HG03575 (cell line): ENCODE data around the gene PLCB4.

ENCODE experiments used
- ATAC-seq: cut with Tn5 transposase; IDR thresholded peaks from one replicate; pipeline ENCODE4 v1.9.1; 2021; ENCODE audit not compliant: unreplicated experiment, insufficient number of reproducible peaks, low FRiP score; ENCODE audit errors: extremely low read depth

Gene PLCB4

DNA sequence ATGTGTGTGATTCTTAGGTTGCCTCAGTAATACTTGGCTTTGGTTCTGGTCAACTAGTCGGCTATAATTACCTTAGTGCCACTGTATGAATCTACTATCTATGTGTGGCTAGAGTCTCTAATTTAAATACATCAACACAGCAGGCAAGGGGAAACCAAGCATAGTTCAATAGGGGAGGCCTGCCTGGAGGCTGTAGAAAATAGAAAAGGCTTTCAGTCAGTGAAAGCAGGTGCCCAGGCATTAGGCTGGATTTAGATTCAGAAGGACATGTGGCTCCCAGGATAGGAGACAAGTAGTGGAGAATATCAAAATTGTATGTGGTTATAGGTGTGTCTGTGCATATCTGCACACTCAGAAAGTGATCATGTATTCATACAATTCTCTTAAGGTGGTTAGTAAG, 330.4 kb downstream of the PLCB4 start:
- ATAC-seq: no peak

DNA sequence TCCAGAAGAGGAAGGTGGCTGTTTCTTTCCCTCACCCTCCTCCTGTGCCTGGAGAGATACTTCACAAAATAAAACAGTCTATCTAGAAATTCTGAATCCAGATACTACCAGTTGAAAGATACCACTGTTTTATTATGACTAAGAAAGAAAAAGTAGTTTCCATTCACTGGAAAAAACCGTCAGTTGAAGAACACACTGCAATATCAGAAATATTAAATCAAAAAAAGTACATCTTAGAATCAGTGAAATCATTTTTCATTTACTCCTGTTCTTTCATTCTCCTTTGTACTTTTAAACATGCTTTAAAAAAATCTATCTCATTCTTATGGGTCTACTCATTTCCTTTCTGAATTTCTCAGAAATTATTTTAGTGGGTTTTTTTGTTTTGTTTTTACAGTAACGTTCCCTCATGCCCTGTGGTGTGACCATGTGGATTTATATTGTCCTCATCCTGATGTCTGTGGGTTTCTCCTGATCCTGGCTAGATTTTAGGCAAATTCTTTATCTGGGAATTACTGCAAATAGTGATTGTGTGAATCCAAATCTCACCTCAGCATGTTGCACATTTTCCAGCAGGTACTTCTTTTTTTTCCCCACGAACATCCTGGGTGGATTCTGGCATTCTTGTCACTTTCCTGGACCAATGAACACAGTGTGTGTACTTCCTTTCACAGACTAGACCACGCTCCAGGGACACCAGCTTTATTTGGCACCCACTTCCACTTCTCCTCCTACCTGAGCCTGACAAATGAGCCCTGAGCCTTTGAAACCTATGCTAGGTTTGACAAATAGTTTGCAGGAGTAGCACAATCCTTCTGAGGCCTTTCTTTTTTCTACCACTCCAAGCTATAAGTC, 331.5 kb downstream of the PLCB4 start:
- ATAC-seq: no peak

DNA sequence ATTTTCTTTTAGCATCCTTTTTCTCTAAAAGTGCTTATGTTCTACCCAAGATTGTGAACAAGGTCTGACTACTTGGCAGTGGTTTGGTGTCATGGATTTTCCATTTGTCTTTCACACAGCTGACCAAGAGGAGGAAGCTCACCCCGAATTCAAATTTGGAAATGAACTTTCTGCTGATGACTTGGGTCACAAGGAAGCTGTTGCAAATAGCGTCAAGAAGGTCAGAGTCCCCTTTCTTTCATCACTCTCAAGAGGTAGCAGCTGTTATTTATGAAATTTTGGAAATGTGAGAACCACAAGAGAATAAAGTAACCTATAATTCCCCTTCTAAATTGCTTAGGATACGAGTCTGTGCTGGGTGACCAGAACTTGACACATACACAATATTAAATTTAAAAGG, 332.5 kb downstream of the PLCB4 start:
- no peak for ATAC-seq

DNA sequence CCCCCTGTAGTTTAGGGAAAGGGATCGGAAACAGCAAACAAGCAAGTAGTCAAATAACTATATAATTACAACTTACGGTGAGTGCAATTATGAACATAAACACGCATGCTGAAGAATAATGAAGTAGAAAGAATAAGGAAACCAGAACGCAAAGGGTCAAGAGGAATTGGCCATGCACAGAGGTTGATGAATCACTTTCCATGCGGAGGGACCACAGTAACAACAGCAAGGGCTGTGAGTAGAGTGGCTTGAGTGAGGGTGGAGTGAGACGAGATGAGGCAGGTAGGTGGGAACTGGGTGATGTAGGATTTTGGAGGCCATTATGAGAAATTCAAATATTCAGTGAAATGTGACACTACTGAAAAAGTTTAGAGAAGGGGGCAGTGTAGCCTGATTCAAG, 333.3 kb downstream of the PLCB4 start:
- no peak for ATAC-seq

DNA sequence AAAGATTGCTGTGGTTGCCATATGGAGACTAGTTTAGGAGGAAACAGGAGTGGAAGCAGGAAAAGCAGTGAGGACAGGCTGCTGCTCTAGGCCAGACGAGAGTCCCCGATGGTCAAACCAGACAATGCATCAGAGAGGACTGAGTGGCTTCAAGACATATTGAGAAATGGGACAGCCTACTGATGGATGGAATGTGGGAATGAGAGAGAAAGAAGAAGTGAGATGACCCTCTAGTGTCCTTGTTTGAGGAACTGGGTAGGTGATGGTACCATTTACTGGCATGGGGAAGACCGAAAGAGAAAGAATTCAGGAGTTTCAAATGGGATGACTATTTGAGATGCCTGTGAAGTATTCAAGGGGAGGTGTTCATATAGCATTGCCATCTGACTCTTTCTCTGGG, 333.7 kb downstream of the PLCB4 start:
- ATAC-seq: no peak

DNA sequence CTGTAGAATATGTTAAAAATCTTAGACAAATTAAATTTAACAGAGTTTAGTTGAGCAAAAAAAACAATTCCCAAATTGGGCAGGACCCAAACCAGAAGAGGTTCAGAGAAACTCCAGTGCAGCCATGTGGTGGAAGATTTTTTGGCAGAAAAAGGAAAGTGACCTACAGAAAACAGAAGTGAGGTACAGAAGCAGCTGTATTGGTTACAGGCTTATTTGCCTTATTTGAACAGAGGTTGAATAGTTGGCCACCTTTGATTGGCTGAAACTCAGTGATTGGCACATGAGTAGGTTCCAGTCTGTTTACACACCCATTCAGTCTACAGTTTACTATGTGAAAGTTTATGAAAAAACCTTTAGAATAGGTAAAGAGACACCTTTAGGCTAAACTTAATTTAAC, 334.6 kb downstream of the PLCB4 start:
- no peak for ATAC-seq

DNA sequence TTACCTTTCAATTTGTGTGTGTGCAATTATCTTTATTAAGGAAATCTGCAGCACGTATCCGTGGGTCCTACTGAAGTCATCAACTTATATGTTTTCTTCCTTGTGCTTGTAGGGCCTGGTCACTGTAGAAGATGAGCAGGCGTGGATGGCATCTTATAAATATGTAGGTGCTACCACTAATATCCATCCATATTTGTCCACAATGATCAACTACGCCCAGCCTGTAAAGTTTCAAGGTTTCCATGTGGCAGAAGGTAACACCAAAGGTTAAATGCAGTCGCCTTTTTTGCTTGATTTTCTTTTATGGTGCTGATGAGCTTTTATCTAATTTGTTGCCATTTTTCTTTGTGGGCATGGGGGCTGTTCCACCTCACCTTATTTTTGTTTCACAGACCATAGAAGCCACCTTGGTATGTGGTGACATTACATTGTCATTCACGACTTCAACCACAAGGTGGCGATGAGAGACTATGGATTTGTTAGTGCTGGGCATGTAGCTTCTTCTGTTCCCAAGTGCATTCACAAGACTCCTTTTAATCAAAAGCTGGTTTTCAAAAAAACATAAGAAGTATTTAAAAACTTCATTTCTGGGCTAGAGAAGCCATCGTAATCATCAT, 339.0 kb downstream of the PLCB4 start:
- ATAC-seq: no peak

DNA sequence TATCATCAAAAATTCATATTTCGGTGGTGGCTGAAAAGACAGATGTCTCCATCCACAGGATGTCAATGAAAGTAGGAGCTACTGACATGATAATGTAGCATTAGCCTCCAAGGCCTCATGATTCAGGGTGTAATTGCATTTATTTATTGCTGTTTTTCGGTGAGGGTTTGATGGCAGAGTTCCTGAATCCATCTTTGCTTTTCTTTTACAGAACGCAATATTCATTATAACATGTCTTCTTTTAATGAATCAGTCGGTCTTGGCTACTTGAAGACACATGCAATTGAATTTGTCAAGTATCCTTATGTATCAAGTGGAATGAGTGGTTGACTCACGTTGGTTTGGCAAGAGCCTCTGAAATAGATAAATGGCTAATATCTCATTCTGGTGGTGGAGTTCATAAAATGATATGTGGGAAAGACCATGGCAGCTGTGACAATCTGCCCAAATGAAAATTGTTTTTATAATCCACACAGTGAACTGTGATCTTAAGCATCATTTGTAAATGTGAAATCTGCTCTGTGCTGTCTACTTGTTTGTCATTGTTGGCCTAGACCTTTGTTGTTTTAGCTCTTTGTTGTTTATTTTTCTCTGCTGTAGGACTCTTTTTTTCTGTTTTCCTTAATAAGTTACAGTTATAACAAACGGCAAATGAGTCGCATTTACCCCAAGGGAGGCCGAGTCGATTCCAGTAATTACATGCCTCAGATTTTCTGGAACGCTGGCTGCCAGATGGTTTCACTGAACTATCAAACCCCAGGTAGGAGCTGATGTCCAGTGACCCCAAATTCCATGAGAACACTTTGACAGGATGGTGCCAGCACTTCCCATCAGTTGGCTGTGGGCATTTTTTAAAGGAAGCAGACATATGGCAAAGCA, 339.8 kb downstream of the PLCB4 start:
- no peak for ATAC-seq

DNA sequence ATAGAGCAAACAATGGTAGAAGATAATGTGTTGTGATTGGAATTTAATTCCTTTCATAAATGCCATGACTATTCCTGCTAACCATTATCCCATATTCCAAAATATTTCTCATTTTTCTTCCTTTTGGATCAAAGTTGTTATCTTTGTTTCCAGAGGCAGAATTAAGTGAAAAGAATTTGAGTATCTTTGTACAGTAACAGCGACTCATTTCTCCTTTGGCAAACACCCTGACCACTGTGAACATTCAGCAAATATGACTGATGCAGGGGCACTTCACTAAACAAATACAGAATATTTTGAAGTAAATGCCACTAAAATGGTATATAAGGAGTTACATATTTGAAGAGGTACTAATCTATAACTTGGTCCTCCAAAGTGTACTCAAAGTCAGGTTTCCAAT, 340.5 kb downstream of the PLCB4 start:
- ATAC-seq: no peak

DNA sequence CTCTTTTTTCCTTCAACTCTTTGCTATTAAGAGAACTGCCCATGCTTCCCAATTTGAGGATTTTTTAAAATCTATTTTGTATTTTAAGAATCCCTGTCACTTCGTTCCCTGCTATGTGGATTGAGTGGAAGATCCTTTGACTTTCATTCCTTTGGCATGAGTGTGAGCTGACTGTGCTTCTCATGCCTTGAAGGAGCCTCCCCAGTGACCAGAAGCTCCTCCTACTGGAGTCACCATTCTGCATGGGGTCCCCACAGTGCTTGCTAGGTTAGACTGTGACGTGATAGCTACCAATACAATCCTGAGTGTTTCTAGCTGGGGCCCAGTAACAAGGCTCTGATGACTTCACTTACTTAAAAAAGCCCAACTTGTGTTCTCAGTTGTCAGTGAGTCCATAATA, 341.1 kb downstream of the PLCB4 start:
- no peak for ATAC-seq

DNA sequence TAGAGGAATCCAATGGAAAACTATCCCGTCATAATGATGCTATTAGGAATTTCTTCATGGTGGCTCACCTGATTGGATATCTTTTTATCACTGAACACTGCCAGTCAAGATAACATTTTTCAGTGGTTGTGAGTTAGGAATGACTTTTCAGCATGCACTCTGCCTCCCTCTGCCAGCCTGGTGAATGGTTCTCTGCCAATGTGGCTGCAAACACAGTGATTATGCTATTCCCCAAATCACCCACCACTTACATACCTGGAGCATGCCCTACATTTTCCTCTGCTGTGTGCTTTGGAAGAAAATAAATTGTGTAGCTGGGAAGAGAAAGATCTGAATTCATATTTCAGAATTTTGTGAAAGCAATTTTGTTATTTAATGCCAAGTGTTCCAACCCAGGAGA, 342.9 kb downstream of the PLCB4 start:
- ATAC-seq: no peak

DNA sequence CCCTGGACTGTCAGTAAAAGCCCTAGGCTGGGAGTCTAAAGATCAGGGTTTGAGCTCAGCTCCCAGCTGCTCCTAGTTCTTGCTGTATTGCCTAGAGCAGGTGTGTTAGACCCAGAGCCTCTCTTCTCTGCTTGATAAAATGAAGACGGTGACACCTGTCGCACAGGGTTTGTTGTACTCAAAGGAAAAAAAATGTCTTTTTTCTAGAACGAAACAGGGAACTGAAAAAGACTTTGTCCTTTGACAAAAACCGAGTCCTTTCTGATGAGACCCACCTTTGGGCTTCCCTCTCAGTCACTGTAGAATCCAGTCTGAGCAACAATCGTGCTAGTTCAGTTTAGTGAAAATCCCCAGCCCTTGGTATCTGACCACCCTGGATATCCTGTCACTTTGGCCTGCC, 343.4 kb downstream of the PLCB4 start:
- ATAC-seq: peak; percentile 56

DNA sequence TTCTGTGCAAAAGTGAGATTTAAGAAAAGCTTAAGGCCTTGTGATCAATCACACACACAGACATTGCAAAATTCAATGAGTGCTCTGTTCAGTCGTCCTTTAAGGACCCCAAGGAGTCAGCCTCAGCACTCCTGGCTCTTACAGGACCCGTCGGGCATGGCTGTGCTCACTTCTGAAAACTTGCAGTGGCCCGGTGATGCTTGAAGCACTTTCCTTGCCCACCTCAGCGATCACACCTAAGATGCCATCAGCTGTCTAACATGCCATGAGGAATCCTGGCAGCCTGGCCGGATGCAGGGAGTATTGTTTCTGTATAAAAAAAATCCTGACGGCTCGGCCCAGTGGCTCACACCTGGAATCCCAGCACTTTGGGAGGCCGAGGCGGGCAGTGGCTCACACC, 344.1 kb downstream of the PLCB4 start:
- ATAC-seq: no peak

DNA sequence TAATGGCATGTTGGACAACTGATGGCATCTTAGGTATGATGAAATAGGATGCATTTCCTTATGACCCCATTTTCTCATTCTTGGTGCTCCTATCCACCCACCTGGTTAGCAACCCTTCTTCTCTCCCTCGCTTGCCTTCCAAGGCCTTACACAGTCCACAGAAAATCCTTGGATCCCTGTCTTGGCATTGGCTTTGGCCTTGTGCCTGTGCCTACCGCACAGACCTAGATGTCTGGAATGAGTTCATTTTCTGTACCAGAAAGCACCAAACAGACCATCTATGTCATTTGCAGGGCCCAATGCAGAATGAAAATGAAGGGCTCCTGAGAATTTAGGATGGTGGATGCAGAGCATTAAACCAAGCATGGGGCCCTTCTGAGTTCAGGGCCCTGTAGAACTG, 346.5 kb downstream of the PLCB4 start:
- ATAC-seq: no peak

DNA sequence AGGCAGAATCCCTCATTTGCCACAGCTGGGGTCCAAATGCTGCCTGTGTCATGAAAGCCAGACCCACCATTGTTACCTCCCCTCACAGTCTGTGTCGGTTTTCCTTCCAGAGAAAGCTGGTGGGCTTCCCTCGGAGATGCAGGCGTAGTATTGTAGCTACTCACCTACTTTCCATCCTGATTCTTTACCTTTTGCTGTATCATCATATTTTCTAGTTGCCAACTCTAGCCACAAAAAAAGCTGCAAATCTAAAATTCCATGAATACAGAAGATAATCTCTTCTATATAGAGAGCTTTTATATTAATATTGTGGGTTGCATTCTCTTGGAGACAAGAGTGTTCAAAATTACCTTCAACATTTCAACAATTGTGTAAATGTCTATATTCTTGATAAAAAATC, 347.5 kb downstream of the PLCB4 start:
- no peak for ATAC-seq

DNA sequence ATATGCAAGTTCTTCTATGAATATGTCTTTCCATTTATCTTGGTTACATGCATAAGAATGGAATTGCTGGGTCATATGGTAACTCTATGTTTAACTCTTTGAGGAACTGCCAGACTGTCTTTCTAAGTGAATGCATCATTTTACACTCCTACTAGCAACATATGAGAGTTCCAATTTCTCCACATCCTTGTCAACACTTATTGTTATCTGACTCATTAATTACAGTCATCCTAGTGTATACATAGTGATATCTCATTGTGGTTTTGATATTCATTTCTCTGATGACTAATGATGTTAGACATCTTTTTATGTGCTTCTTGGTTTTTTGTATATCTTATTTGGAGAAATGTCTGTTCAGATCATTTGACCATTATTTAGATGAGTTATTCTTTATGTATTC, 348.8 kb downstream of the PLCB4 start:
- ATAC-seq: no peak

DNA sequence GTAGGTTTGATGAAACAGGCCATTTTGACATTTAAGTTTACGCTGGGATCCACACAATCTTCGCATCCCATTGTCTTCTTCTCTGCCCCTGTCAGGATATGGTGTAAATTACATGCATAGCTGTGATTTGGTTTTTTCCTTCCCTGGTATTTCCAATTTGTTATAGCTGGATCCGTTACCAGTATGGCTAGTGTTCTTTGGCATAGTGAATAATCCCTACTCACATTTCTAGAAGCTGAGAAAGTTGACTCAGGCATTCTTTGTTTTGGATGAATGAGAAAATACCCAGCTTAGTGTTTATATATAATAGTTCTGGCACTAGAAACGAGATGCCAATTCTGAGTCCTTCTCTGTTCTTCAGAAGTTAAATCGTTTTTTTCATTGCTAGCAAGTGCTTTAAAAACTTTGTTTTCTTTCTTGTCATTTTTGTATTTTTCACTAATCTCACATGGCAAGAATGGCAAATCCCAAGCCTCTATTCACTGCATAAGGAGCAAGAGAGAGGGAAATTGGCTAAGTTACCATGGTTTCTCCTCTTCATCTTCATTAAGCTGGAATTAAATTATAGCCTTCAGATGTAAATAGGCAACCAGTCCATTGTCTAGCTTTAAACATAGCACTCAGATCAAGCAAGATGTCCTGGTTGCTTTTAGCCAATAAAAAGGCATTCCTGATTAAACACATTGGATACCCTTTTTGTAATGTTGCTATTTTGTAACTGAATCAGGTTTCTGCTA, 353.6 kb downstream of the PLCB4 start:
- ATAC-seq: no peak

DNA sequence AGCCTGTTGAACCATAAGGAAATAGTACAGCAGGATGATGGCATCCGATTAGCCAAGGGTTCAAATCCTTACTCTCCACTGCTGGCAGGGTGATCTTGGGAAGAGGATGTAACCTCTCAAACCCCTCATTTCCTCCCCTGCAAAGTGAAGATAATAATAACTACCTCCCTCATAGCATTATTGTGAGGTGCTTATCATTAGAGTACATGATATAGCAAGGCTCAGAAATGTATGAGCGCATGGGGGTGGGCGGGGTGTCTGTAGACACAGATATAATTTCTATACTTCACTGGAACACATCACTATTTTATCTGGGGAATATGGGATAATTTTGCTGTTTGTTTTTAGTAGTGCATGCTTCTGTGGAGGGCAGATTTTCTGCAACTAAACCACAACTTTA, 355.7 kb downstream of the PLCB4 start:
- ATAC-seq: no peak
